22Rv1 (cell line): ENCODE results near the gene MED27.

Source experiments
- ZFX ChIP-seq: fragments of 450-650 bp; IDR thresholded peaks from 2 replicates; pipeline ENCODE4 v1.6.1; 2017; ENCODE audit warnings: antibody characterized with exemption, borderline replicate concordance
- TF ChIP-seq, protein P1 (sequence below): fragments of 450-650 bp; IDR thresholded peaks from 2 replicates; pipeline ENCODE4 v1.5.1; 2017; ENCODE audit warnings: mild to moderate bottlenecking

DNA sequence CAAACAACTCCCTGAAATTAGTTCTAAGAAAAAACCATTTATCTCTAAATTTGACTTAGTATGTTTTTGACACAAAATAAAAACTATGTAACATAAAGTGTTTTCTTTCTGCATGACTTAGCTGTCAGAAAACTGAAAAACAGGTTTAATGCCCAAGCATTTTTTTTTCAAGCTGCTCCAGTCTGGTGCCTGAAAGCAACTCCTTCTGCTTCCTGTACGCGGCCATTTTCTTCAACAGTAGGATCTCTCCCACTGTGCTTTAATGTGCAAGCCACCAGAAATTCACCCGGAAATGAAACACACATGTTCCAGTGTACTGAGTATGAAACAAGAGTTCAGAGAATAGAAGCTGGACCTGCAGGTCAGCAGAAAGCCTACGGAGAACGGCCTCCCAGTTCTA, 161.2 kb downstream of the MED27 start:
- TF ChIP-seq, protein P1, sequence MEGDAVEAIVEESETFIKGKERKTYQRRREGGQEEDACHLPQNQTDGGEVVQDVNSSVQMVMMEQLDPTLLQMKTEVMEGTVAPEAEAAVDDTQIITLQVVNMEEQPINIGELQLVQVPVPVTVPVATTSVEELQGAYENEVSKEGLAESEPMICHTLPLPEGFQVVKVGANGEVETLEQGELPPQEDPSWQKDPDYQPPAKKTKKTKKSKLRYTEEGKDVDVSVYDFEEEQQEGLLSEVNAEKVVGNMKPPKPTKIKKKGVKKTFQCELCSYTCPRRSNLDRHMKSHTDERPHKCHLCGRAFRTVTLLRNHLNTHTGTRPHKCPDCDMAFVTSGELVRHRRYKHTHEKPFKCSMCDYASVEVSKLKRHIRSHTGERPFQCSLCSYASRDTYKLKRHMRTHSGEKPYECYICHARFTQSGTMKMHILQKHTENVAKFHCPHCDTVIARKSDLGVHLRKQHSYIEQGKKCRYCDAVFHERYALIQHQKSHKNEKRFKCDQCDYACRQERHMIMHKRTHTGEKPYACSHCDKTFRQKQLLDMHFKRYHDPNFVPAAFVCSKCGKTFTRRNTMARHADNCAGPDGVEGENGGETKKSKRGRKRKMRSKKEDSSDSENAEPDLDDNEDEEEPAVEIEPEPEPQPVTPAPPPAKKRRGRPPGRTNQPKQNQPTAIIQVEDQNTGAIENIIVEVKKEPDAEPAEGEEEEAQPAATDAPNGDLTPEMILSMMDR = no peak
- no peak for TF ChIP-seq ZFX
